Measurements from ENCODE around the gene PIP5K1B. TPM values are rescaled to one million over a fixed set of nuclear protein-coding genes. Genes with fewer than 3 reads are reported as not detected.
A peak's percentile ranks its signal among the peaks of the same experiment; 100 is the strongest.

PIP5K1B gene
- total and polyA plus RNA-seq, 2 of the 13 experiments (the other 11 are each of a cell fraction or from before 2014, with no cell fraction given) = 15.8 to 17.5 TPM

- TF ChIP-seq ELF3 (CRISPR knock-in tag; IDR thresholded peaks at IDR 0.05) = peak; percentile 83
- TF ChIP-seq GABPA (IDR thresholded peaks at IDR 0.05; ENCODE audit: low read depth, low read length) = no peak
- TF ChIP-seq GABPA (CRISPR knock-in tag; IDR thresholded peaks at IDR 0.05; ENCODE audit: low read depth) = peak; percentile 38; the same call in 1 of the 2 replicates
- peak; percentile 70; the same call in 1 of the 2 replicates for TF ChIP-seq ATF1 (CRISPR knock-in tag; IDR thresholded peaks at IDR 0.05)
- TF ChIP-seq ZNF646 (CRISPR knock-in tag; IDR thresholded peaks at IDR 0.05) = peak; percentile 51; the same call in 1 of the 2 replicates
- TF ChIP-seq GMEB1 (CRISPR knock-in tag; IDR thresholded peaks at IDR 0.05; ENCODE audit: borderline replicate concordance) = no peak
- peak; percentile 77 for TF ChIP-seq ZNF644 (CRISPR knock-in tag; IDR thresholded peaks at IDR 0.05; ENCODE audit: low read depth)
- peak; percentile 84 for TF ChIP-seq ZNF792 (CRISPR knock-in tag; IDR thresholded peaks at IDR 0.05)
- TF ChIP-seq ZFP1 (CRISPR knock-in tag; IDR thresholded peaks at IDR 0.05) = 0 out of 2 replicates have a peak, but pooled peaks have one; percentile 29
- peak; percentile 82 for TF ChIP-seq GFI1 (CRISPR knock-in tag; IDR thresholded peaks at IDR 0.05; ENCODE audit: borderline replicate concordance)
- no peak for TF ChIP-seq CREB3 (CRISPR knock-in tag; IDR thresholded peaks at IDR 0.05)
- peak; percentile 65; the same call in 1 of the 3 replicates for TF ChIP-seq MXI1 (IDR thresholded peaks at IDR 0.05; ENCODE audit: borderline replicate concordance, low read depth, low read length)
- peak; percentile 27; the same call in 1 of the 2 replicates for TF ChIP-seq ZBED4 (CRISPR knock-in tag; IDR thresholded peaks at IDR 0.05; ENCODE audit: borderline replicate concordance)
- no peak for TF ChIP-seq ARNT (IDR thresholded peaks at IDR 0.05)
- TF ChIP-seq POGZ (CRISPR knock-in tag; IDR thresholded peaks at IDR 0.05) = peak; percentile 80
- TF ChIP-seq MNT (IDR thresholded peaks at IDR 0.05) = peak; percentile 72
Observed at GRCh38 chr9:68732405-68733020, 27.5 kb downstream of the PIP5K1B start (continued).
